ENCODE results near the gene GNB2.
"Not testable (repeated sequence)": the region's sequence is repeated elsewhere in the genome, so short reads cannot be mapped to it uniquely, and the experiment has no call there.

Gene GNB2

GRCh38 chr7:100665168-100665726 is 8.3 kb upstream of the GNB2 start:
- no peak for DNase-seq

GRCh38 chr7:100667331-100668068 is 6.0 kb upstream of the GNB2 start:
- DNase-seq, result no peak

- DNase-seq, result no peak
Observed at GRCh38 chr7:100668069-100668449, 5.5 kb upstream of the GNB2 start.

GRCh38 chr7:100669106-100669505 is 4.4 kb upstream of the GNB2 start:
- not testable (repeated sequence) for DNase-seq

- DNase-seq, result no peak
Observed at GRCh38 chr7:100670074-100670473, 3.5 kb upstream of the GNB2 start.

GRCh38 chr7:100671353-100672327 is 1.9 kb upstream of the GNB2 start:
- no peak for DNase-seq

GRCh38 chr7:100673942-100674410 is 436 bp downstream of the GNB2 start:
- no peak for DNase-seq

- no peak for DNase-seq
Observed at GRCh38 chr7:100674411-100675104, 1.0 kb downstream of the GNB2 start.

- DNase-seq, result no peak
Observed at GRCh38 chr7:100675105-100675451, 1.5 kb downstream of the GNB2 start.

- DNase-seq, result peak; percentile 39
Observed at GRCh38 chr7:100675581-100676350, 2.2 kb downstream of the GNB2 start.

GRCh38 chr7:100676501-100677306 is 3.2 kb downstream of the GNB2 start:
- DNase-seq, result no peak

GRCh38 chr7:100677308-100678267 is 4.0 kb downstream of the GNB2 start:
- no peak for DNase-seq

- no peak for DNase-seq
Observed at GRCh38 chr7:100678291-100678984, 4.9 kb downstream of the GNB2 start.

- no peak for DNase-seq
Observed at GRCh38 chr7:100679129-100679926, 5.8 kb downstream of the GNB2 start.

GRCh38 chr7:100679927-100680575 is 6.5 kb downstream of the GNB2 start:
- no peak for DNase-seq

- no peak for DNase-seq
Observed at GRCh38 chr7:100680576-100681271, 7.2 kb downstream of the GNB2 start.

GRCh38 chr7:100681491-100682227 is 8.1 kb downstream of the GNB2 start:
- no peak for DNase-seq

Data from SIG-M5 (cell line).